Loucy (cell line): ENCODE results near the gene MED13.

Experiments used
- H2AFZ ChIP-seq: fragments of 200-600 bp; sonication (generic); 2 replicates; pipeline ENCODE4 v1.6.0; 2016; ENCODE audit warnings: antibody characterized with exemption, mild to moderate bottlenecking, low read length, moderate library complexity
- H3F3A ChIP-seq: fragments of 200-600 bp; 2 replicates; pipeline ENCODE4 v1.6.0; 2016; ENCODE audit warnings: antibody characterized with exemption, low read depth, mild to moderate bottlenecking
- H3K27me3 ChIP-seq: fragments of 200-600 bp; sonication (generic); 2 replicates; pipeline ENCODE4 v1.6.1; 2014; ENCODE audit warnings: low read length, mild to moderate bottlenecking; ENCODE audit not compliant: insufficient read depth, poor library complexity, severe bottlenecking
- H3K36me3 ChIP-seq: fragments of 200-600 bp; sonication (generic); 2 replicates; pipeline ENCODE4 v1.6.1; 2016; ENCODE audit warnings: low read length; ENCODE audit not compliant: insufficient read depth
- H3K4me1 ChIP-seq: fragments of 200-600 bp; sonication (generic); 2 replicates; pipeline ENCODE4 v1.5.1; 2014; ENCODE audit warnings: low read length, mild to moderate bottlenecking; ENCODE audit not compliant: insufficient read depth, poor library complexity, severe bottlenecking
- H3K4me2 ChIP-seq: fragments of 200-600 bp; sonication (generic); 2 replicates; pipeline ENCODE4 v1.6.0; 2014; ENCODE audit warnings: antibody characterized with exemption, low read length, low read depth, mild to moderate bottlenecking; ENCODE audit not compliant: poor library complexity, severe bottlenecking
- H3K4me3 ChIP-seq: fragments of 200-600 bp; sonication (generic); 2 replicates; pipeline ENCODE4 v1.5.1; 2014; ENCODE audit warnings: low read length, mild to moderate bottlenecking, mixed read lengths; ENCODE audit not compliant: poor library complexity, severe bottlenecking
- H3K79me2 ChIP-seq: fragments of 200-600 bp; sonication (generic); 2 replicates; pipeline ENCODE4 v1.6.1; 2014; ENCODE audit warnings: low read length; ENCODE audit not compliant: insufficient read depth
- H3K9ac ChIP-seq: fragments of 200-600 bp; sonication (generic); 2 replicates; pipeline ENCODE4 v1.6.0; 2014; ENCODE audit warnings: mild to moderate bottlenecking, low read depth, low read length, moderate library complexity; ENCODE audit not compliant: poor library complexity, severe bottlenecking
- H3K9me2 ChIP-seq: fragments of 200-600 bp; sonication (generic); replicated peaks from 2 replicates; pipeline ENCODE4 v1.6.1; 2016; ENCODE audit warnings: low read depth, low read length, mixed read lengths
- H3K9me3 ChIP-seq: fragments of 200-600 bp; sonication (generic); 2 replicates; pipeline ENCODE4 v1.6.1; 2014; ENCODE audit warnings: mild to moderate bottlenecking, antibody characterized with exemption, low read length, low read depth; ENCODE audit not compliant: insufficient read depth
- H4K20me1 ChIP-seq: fragments of 200-600 bp; sonication (generic); 2 replicates; pipeline ENCODE4 v1.6.0; 2014; ENCODE audit warnings: antibody characterized with exemption, low read length, mild to moderate bottlenecking; ENCODE audit not compliant: insufficient read depth, poor library complexity, severe bottlenecking
- EZH2phosphoT487 ChIP-seq: fragments of 200-600 bp; IDR thresholded peaks from 2 replicates; pipeline ENCODE4 v1.6.1; 2018; ENCODE audit warnings: antibody characterized with exemption, mild to moderate bottlenecking, moderate library complexity, borderline replicate concordance
- TF ChIP-seq, protein P1 (sequence below): fragments of 200-600 bp; sonication (generic); conservative IDR thresholded peaks from 2 replicates; pipeline ENCODE4 v1.5.1; 2014; ENCODE audit warnings: mild to moderate bottlenecking, antibody characterized with exemption, low read length

Gene MED13

DNA sequence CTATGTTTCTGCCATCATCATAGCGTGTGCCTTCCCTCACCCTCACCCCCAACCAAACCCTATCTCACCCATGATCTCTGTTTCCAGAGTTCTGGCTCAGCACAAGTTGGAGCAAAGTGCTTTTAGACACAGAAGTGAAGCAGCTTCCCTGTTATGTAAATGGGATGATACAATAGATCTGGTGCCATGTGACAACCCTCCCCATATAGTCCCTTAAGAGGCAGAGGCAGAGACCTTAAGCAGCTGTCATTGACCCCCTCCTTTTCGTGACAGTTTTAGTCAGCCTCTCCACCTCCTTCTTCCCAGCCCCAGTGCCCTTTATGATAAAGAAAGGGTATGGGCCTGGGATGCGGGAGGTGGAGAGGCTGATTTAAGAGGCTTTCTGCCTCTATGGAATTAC, 40.3 kb upstream of the MED13 start:
- no peak overlapping the region for H3K9ac ChIP-seq
- TF ChIP-seq, protein P1, sequence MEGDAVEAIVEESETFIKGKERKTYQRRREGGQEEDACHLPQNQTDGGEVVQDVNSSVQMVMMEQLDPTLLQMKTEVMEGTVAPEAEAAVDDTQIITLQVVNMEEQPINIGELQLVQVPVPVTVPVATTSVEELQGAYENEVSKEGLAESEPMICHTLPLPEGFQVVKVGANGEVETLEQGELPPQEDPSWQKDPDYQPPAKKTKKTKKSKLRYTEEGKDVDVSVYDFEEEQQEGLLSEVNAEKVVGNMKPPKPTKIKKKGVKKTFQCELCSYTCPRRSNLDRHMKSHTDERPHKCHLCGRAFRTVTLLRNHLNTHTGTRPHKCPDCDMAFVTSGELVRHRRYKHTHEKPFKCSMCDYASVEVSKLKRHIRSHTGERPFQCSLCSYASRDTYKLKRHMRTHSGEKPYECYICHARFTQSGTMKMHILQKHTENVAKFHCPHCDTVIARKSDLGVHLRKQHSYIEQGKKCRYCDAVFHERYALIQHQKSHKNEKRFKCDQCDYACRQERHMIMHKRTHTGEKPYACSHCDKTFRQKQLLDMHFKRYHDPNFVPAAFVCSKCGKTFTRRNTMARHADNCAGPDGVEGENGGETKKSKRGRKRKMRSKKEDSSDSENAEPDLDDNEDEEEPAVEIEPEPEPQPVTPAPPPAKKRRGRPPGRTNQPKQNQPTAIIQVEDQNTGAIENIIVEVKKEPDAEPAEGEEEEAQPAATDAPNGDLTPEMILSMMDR: no peak
- TF ChIP-seq EZH2phosphoT487: no peak
- no peaks in the 10 kb centered on the region for H4K20me1 ChIP-seq
- H3K4me2 ChIP-seq: no peak overlapping the region
- no peaks in the 10 kb centered on the region for H3K36me3 ChIP-seq
- H3F3A ChIP-seq: no peaks in the 10 kb centered on the region
- no peak overlapping the region for H3K4me3 ChIP-seq
- no peaks in the 10 kb centered on the region for H3K9me3 ChIP-seq
- H3K4me1 ChIP-seq: peaks cover 4% of the 10 kb centered on the region
- no peaks in the 10 kb centered on the region for H3K9me2 ChIP-seq
- no peaks in the 10 kb centered on the region for H3K79me2 ChIP-seq
- no peak overlapping the region for H2AFZ ChIP-seq
- no peaks in the 10 kb centered on the region for H3K27me3 ChIP-seq

DNA sequence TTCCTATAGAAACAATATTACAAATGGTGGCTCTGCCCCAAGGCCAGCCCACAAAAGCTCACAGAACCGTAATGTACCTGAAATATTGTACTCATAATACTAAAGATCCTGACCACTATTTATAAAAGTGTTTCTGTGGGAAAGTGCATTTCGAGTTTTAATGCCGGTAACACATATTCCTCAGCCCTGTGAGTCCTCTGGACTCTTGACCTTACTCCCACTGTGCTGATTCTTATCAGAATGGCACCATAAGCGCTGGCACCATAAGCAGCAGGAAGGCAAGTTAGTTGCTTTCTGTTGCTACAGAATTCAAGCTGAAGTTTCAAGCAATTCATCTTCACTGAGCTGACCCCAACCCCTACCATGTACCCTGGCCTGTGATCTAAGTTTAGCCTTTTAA, 36.4 kb upstream of the MED13 start:
- no peaks in the 10 kb centered on the region for H4K20me1 ChIP-seq
- no peaks in the 10 kb centered on the region for H3K27me3 ChIP-seq
- no peaks in the 10 kb centered on the region for H3K9me2 ChIP-seq
- H3K4me3 ChIP-seq: no peak overlapping the region
- no peak overlapping the region for H2AFZ ChIP-seq
- H3K4me1 ChIP-seq: no peaks in the 10 kb centered on the region
- no peaks in the 10 kb centered on the region for H3K79me2 ChIP-seq
- H3K4me2 ChIP-seq: no peak overlapping the region
- H3K36me3 ChIP-seq: no peaks in the 10 kb centered on the region
- H3K9me3 ChIP-seq: no peaks in the 10 kb centered on the region
- TF ChIP-seq, protein P1: no peak
- TF ChIP-seq EZH2phosphoT487: no peak
- no peaks in the 10 kb centered on the region for H3F3A ChIP-seq
- H3K9ac ChIP-seq: no peak overlapping the region

DNA sequence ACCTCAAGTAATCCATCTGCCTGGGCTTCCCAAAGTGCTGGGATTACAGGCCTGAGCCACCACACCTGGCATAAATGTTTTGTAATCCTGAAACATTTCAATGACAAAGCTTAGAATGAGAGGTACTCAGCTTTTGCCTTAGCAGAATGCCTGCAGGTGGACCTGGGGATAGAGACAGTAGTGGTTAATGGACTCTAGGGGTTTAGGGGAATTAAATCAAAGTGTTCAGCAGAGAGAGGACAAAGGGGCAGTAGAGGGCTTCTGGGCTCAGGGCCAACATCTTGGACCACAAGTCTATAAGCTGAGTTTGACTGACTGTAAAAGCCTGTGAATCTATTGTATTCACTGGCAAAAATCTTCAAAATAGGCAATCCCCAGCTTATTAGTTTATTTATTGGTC, 36.0 kb upstream of the MED13 start:
- no peaks in the 10 kb centered on the region for H3K9me3 ChIP-seq
- H3K4me2 ChIP-seq: no peak overlapping the region
- H4K20me1 ChIP-seq: no peaks in the 10 kb centered on the region
- H3K79me2 ChIP-seq: no peaks in the 10 kb centered on the region
- no peaks in the 10 kb centered on the region for H3K27me3 ChIP-seq
- H3K9me2 ChIP-seq: no peaks in the 10 kb centered on the region
- H3F3A ChIP-seq: no peaks in the 10 kb centered on the region
- no peak overlapping the region for H3K9ac ChIP-seq
- H2AFZ ChIP-seq: no peak overlapping the region
- no peaks in the 10 kb centered on the region for H3K4me1 ChIP-seq
- H3K36me3 ChIP-seq: no peaks in the 10 kb centered on the region
- TF ChIP-seq EZH2phosphoT487: no peak
- TF ChIP-seq, protein P1: no peak
- H3K4me3 ChIP-seq: no peak overlapping the region
